Stimulated activated CD8-positive, alpha-beta memory T cell treated with anti-CD3 and anti-CD28 coated beads, Interleukin-4, amount 100 ng/mL, for 24 hours (primary cell): Measurements from ENCODE around the gene AGBL3.
"Not testable (repeated sequence)": the region's sequence is repeated elsewhere in the genome, so short reads cannot be mapped to it uniquely, and the experiment has no call there.

Experiments
- DNase-seq: peaks from one replicate; pipeline ENCODE4 v3.0.0-alpha.2; 2020; ENCODE audit warnings: low read depth

Gene AGBL3

GRCh38 chr7:135168489-135169140 lies 182.3 kb downstream of the AGBL3 start:
- no peak for DNase-seq

- peak; percentile 45 for DNase-seq
Observed at GRCh38 chr7:135169141-135169963, 183.0 kb downstream of the AGBL3 start.

- no peak for DNase-seq
Observed at GRCh38 chr7:135169964-135170273, 183.6 kb downstream of the AGBL3 start.

- peak; percentile 92 for DNase-seq
Observed at GRCh38 chr7:135170274-135170997, 184.1 kb downstream of the AGBL3 start, which contains the start of gene CYREN. Gene CYREN (minus strand): TSS chr7:135170707. CDS start chr7:135168922, 1,785 bp downstream.

- not testable (repeated sequence) for DNase-seq
Observed at GRCh38 chr7:135170998-135171481, 184.7 kb downstream of the AGBL3 start.

- not testable (repeated sequence) for DNase-seq
Observed at GRCh38 chr7:135171581-135172291, 185.4 kb downstream of the AGBL3 start.

GRCh38 chr7:135173916-135174315 lies 187.6 kb downstream of the AGBL3 start:
- not testable (repeated sequence) for DNase-seq

- DNase-seq, result no peak
Observed at GRCh38 chr7:135174941-135175340, 188.6 kb downstream of the AGBL3 start.

GRCh38 chr7:135175931-135176330 lies 189.6 kb downstream of the AGBL3 start:
- DNase-seq, result no peak

- no peak for DNase-seq
Observed at GRCh38 chr7:135177028-135177696, 190.9 kb downstream of the AGBL3 start.

GRCh38 chr7:135178364-135178763 lies 192.1 kb downstream of the AGBL3 start:
- no peak for DNase-seq

- no peak for DNase-seq
Observed at GRCh38 chr7:135179321-135179925, 193.1 kb downstream of the AGBL3 start.

GRCh38 chr7:135180122-135180521 lies 193.8 kb downstream of the AGBL3 start:
- no peak for DNase-seq

- DNase-seq, result no peak
Observed at GRCh38 chr7:135181261-135181928, 195.1 kb downstream of the AGBL3 start.

GRCh38 chr7:135181929-135182678 lies 195.8 kb downstream of the AGBL3 start:
- DNase-seq, result no peak

- DNase-seq, result no peak
Observed at GRCh38 chr7:135183478-135183877, 197.2 kb downstream of the AGBL3 start.

GRCh38 chr7:135184254-135184841 lies 198.0 kb downstream of the AGBL3 start:
- DNase-seq, result no peak
